ENCODE measurements around the gene REEP1. TPM values are rescaled to one million over a fixed set of nuclear protein-coding genes. Genes with fewer than 3 reads are reported as not detected.

REEP1 gene
- total and polyA plus RNA-seq, 7 donors = 0.23 to 98.0 (median 44.9) TPM

GRCh38 chr2:86305915-86306254, 31.5 kb downstream of the REEP1 start:
- DNase-seq = no peak
- Histone ChIP-seq H3K27ac (peak overlapping the region in 1 of 4 donors; percentile 82), H3K4me3 (no peak overlapping the region), H3K36me3 (no peaks in the 10 kb centered on the region), H3K4me1 (peaks cover 0 to 86% (median 72%) of the 10 kb centered on the region in 4 donors), H3K9me3 (no peaks in the 10 kb centered on the region), H3K27me3 (no peaks in the 10 kb centered on the region)
- intact Hi-C loops (cut with DNase I) = no loop called here
- WGBS, 2 donors = 70 to 83% methylated on average over 5 of the region's 5 CpGs
- no peak for TF ChIP-seq POLR2A (IDR thresholded peaks at IDR 0.05)
- no peak for TF ChIP-seq EP300 (IDR thresholded peaks at IDR 0.05)
- TF ChIP-seq, protein P1, sequence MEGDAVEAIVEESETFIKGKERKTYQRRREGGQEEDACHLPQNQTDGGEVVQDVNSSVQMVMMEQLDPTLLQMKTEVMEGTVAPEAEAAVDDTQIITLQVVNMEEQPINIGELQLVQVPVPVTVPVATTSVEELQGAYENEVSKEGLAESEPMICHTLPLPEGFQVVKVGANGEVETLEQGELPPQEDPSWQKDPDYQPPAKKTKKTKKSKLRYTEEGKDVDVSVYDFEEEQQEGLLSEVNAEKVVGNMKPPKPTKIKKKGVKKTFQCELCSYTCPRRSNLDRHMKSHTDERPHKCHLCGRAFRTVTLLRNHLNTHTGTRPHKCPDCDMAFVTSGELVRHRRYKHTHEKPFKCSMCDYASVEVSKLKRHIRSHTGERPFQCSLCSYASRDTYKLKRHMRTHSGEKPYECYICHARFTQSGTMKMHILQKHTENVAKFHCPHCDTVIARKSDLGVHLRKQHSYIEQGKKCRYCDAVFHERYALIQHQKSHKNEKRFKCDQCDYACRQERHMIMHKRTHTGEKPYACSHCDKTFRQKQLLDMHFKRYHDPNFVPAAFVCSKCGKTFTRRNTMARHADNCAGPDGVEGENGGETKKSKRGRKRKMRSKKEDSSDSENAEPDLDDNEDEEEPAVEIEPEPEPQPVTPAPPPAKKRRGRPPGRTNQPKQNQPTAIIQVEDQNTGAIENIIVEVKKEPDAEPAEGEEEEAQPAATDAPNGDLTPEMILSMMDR (IDR thresholded peaks at IDR 0.05) = no peak
- no peak for TF ChIP-seq POLR2AphosphoS5 (IDR thresholded peaks at IDR 0.05)

GRCh38 chr2:86305195-86305914, 32.1 kb downstream of the REEP1 start:
- Histone ChIP-seq H3K9me3 (no peaks in the 10 kb centered on the region), H3K36me3 (no peaks in the 10 kb centered on the region), H3K4me1 (peaks cover 0 to 86% (median 72%) of the 10 kb centered on the region in 4 donors), H3K27ac (peak overlapping the region in 3 of 4 donors; percentile 37 to 82 (median 37)), H3K27me3 (no peaks in the 10 kb centered on the region), H3K4me3 (no peak overlapping the region)
- intact Hi-C loops (cut with DNase I) = no loop called here
- WGBS, 2 donors = 51 to 71% methylated on average over 5 of the region's 5 CpGs
- TF ChIP-seq POLR2A (IDR thresholded peaks at IDR 0.05) (no peak), POLR2AphosphoS5 (IDR thresholded peaks at IDR 0.05) (peak in 1 of 4 donors; percentile 23), EP300 (IDR thresholded peaks at IDR 0.05) (no peak)
- DNase-seq = peak; percentile 74

GRCh38 chr2:86304416-86304815, 33.0 kb downstream of the REEP1 start:
- no peaks in the 10 kb centered on the region for H3K36me3 ChIP-seq
- no peaks in the 10 kb centered on the region for H3K27me3 ChIP-seq
- peak overlapping the region in 3 of 4 donors; percentile 37 to 82 (median 37) for H3K27ac ChIP-seq
- TF ChIP-seq POLR2AphosphoS5 (IDR thresholded peaks at IDR 0.05) = no peak
- no peak for TF ChIP-seq EP300 (IDR thresholded peaks at IDR 0.05)
- TF ChIP-seq, protein P1 (IDR thresholded peaks at IDR 0.05) = no peak
- WGBS, 2 donors = 92 to 96% methylated on average over 3 of the region's 3 CpGs
- intact Hi-C loops (cut with DNase I) = no loop called here
- peaks cover 0 to 85% (median 70%) of the 10 kb centered on the region in 4 donors for H3K4me1 ChIP-seq
- no peak for DNase-seq
- no peaks in the 10 kb centered on the region for H3K9me3 ChIP-seq
- H3K4me3 ChIP-seq = no peak overlapping the region

GRCh38 chr2:86302320-86302719, 35.1 kb downstream of the REEP1 start:
- no peak for DNase-seq
- no peak overlapping the region for H3K4me3 ChIP-seq
- peak overlapping the region; percentile 65 to 82 (median 72) for H3K27ac ChIP-seq
- H3K4me1 ChIP-seq = peaks cover 0 to 84% (median 72%) of the 10 kb centered on the region in 4 donors
- no peaks in the 10 kb centered on the region for H3K36me3 ChIP-seq
- no peaks in the 10 kb centered on the region for H3K9me3 ChIP-seq
- no peaks in the 10 kb centered on the region for H3K27me3 ChIP-seq
- TF ChIP-seq POLR2AphosphoS5 (IDR thresholded peaks at IDR 0.05) = no peak
- TF ChIP-seq EP300 (IDR thresholded peaks at IDR 0.05) = no peak
- TF ChIP-seq, protein P1 (IDR thresholded peaks at IDR 0.05) = no peak
- TF ChIP-seq POLR2A (IDR thresholded peaks at IDR 0.05) = no peak
- intact Hi-C loops (cut with DNase I) = no loop called here
- 9 to 51% methylated on average over 1 of the region's 1 CpG for WGBS, 2 donors

- Histone ChIP-seq H3K27me3 (no peaks in the 10 kb centered on the region), H3K4me3 (no peak overlapping the region), H3K36me3 (no peaks in the 10 kb centered on the region), H3K27ac (peak overlapping the region; percentile 65 to 82 (median 72)), H3K9me3 (no peaks in the 10 kb centered on the region), H3K4me1 (peaks cover 0 to 86% (median 77%) of the 10 kb centered on the region in 4 donors)
- WGBS, 2 donors = 60 to 68% methylated on average over 3 of the region's 3 CpGs
- TF ChIP-seq, protein P1 (IDR thresholded peaks at IDR 0.05) = no peak
- TF ChIP-seq EP300 (IDR thresholded peaks at IDR 0.05) = no peak
- no peak for TF ChIP-seq POLR2AphosphoS5 (IDR thresholded peaks at IDR 0.05)
- TF ChIP-seq POLR2A (IDR thresholded peaks at IDR 0.05) = no peak
- intact Hi-C loops (cut with DNase I) = no loop called here
- no peak for DNase-seq
Measured at GRCh38 chr2:86301711-86302202, 35.7 kb downstream of the REEP1 start.
